ENCODE results near the gene CFAP221.

- TF ChIP-seq ZNF274 (IDR thresholded peaks at IDR 0.05; ENCODE audit: low read depth, low read length) (no peak), YY1 (IDR thresholded peaks at IDR 0.05; ENCODE audit: insufficient read depth, insufficient read length) (no peak)
These were observed 6.1 kb downstream of the CFAP221 start for GRCh38 chr2:119550346-119550745.

All from NT2/D1 (cell line).